Central memory CD8-positive, alpha-beta T cell (primary cell): ENCODE measurements around the gene ZNF217.
"Not testable (repeated sequence)": the region's sequence is repeated elsewhere in the genome, so short reads cannot be mapped to it uniquely, and the experiment has no call there.

ENCODE experiments used
- ATAC-seq: fragments of 150-1000 bp; cut with Tn5 transposase; replicated peaks from 2 replicates; pipeline ENCODE4 v1.10.0; 2022; ENCODE audit warnings: mild to moderate bottlenecking, moderate FRiP score, moderate number of reproducible peaks; ENCODE audit not compliant: poor library complexity, severe bottlenecking; ENCODE audit errors: extremely low read depth
- DNase-seq, 2 donors: peaks; one replicate each; pipeline ENCODE4 v3.0.0; 2021; ENCODE audit warnings: low spot score in 2 of 2
- H3K27ac Mint-ChIP-seq: one replicate; pipeline ENCODE4 v1.8.0; 2022; ENCODE audit warnings: low read depth, mild to moderate bottlenecking, moderate library complexity, mixed read lengths
- H3K27me3 Mint-ChIP-seq: one replicate; pipeline ENCODE4 v1.8.0; 2022; ENCODE audit warnings: mixed read lengths
- H3K36me3 Mint-ChIP-seq: one replicate; pipeline ENCODE4 v1.8.0; 2022; ENCODE audit warnings: mild to moderate bottlenecking, moderate library complexity, mixed read lengths; ENCODE audit not compliant: insufficient read depth
- H3K4me1 Mint-ChIP-seq: one replicate; pipeline ENCODE4 v1.8.0; 2022; ENCODE audit warnings: mixed read lengths
- H3K4me3 Mint-ChIP-seq: one replicate; pipeline ENCODE4 v1.8.0; 2022; ENCODE audit warnings: mild to moderate bottlenecking, moderate library complexity, mixed read lengths
- H3K9me3 Mint-ChIP-seq: one replicate; pipeline ENCODE4 v1.8.0; 2022; ENCODE audit warnings: mixed read lengths

The ZNF217 gene

GRCh38 chr20:53583660-53584549 lies 9.7 kb downstream of the ZNF217 start:
- H3K4me1 Mint-ChIP-seq = peaks cover 61% of the 10 kb centered on the region
- not testable (repeated sequence) for ATAC-seq, DNase-seq, H3K27me3 Mint-ChIP-seq, H3K9me3 Mint-ChIP-seq
- H3K4me3 Mint-ChIP-seq = peak overlapping the region; percentile 95
- H3K36me3 Mint-ChIP-seq = peaks cover 37% of the 10 kb centered on the region
- H3K27ac Mint-ChIP-seq = peak overlapping the region; percentile 92

GRCh38 chr20:53582574-53583351 lies 10.9 kb downstream of the ZNF217 start:
- DNase-seq (no peak), ATAC-seq (peak; percentile 37)
- Mint-ChIP-seq H3K27me3 (no peaks in the 10 kb centered on the region), H3K4me1 (peaks cover 63% of the 10 kb centered on the region), H3K4me3 (peak overlapping the region; percentile 95), H3K9me3 (no peaks in the 10 kb centered on the region), H3K36me3 (peaks cover 44% of the 10 kb centered on the region), H3K27ac (peak overlapping the region; percentile 92)

DNA sequence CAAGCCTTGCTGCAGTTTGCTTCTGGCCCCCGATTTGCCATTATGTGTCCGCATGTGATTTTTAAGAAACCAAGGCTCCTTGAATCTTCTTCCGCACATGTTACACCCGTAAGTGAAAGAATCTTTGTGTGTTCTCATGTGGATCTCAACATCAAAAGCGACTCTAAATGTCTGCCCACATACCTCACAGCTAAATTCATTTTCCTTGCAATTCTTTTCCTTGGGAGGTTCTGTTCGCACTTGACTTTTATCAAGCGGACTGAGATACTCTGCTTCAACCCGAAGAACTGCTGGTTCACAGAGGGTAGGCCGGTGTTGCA lies 11.4 kb downstream of the ZNF217 start:
- peaks cover 68% of the 10 kb centered on the region for H3K4me1 Mint-ChIP-seq
- H3K9me3 Mint-ChIP-seq = no peaks in the 10 kb centered on the region
- H3K4me3 Mint-ChIP-seq = peak overlapping the region; percentile 95
- peaks cover 50% of the 10 kb centered on the region for H3K36me3 Mint-ChIP-seq
- ATAC-seq (no peak), DNase-seq (no peak)
- no peaks in the 10 kb centered on the region for H3K27me3 Mint-ChIP-seq
- H3K27ac Mint-ChIP-seq = peak overlapping the region; percentile 92

DNA sequence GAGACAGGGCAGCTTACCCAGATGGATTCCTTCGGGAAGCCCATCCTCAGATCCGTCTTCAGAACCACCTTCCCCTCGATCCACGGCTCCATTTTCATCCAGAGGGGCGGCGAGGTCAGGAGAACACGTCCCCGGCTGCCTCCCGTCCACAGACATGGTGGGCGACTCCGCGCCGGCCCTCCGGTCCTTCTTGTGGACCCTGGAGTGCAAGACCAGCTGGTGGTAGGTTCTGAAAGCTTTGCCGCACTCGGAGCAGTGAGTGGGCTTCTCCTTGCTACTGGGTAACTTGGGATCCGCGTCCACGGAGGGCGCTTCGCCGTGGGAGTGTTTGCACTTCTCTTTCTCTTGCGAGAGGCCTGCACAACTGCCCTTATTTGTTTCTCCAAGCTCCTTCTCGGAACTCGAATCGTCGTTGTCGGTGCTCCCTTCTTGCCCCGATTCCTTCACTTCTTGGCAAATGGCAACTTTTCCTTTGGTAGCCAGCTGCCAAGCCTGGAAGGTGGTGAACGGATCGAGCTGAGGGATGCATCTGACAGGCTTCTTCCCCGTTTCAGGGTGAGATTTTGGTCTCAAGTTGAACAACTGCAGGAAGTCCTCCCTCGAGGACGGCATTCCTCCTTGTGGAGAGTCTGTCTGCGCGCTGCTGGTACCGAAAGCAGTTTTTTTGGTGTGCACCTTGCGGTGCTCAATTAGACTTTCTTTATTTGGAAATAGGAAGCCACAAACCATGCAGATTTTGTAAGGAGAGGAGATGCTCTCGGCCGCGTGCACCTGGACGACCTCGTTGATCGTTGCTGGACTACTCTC lies 12.0 kb downstream of the ZNF217 start:
- ATAC-seq = no peak
- Mint-ChIP-seq H3K4me1 (peaks cover 69% of the 10 kb centered on the region), H3K36me3 (peaks cover 55% of the 10 kb centered on the region)

GRCh38 chr20:53580376-53581111 lies 13.1 kb downstream of the ZNF217 start:
- ATAC-seq = no peak
- Mint-ChIP-seq H3K36me3 (peaks cover 61% of the 10 kb centered on the region), H3K4me1 (peaks cover 69% of the 10 kb centered on the region), H3K27ac (peak overlapping the region; percentile 92), H3K27me3 (no peaks in the 10 kb centered on the region), H3K4me3 (peak overlapping the region; percentile 95), H3K9me3 (no peaks in the 10 kb centered on the region)
- DNase-seq = no peak

More for the DNA sequence above, 12.0 kb downstream of the ZNF217 start:
- H3K27me3 Mint-ChIP-seq = no peaks in the 10 kb centered on the region
- H3K9me3 Mint-ChIP-seq = no peaks in the 10 kb centered on the region
- peak overlapping the region; percentile 95 for H3K4me3 Mint-ChIP-seq
- DNase-seq = no peak
- peak overlapping the region; percentile 92 for H3K27ac Mint-ChIP-seq

DNA sequence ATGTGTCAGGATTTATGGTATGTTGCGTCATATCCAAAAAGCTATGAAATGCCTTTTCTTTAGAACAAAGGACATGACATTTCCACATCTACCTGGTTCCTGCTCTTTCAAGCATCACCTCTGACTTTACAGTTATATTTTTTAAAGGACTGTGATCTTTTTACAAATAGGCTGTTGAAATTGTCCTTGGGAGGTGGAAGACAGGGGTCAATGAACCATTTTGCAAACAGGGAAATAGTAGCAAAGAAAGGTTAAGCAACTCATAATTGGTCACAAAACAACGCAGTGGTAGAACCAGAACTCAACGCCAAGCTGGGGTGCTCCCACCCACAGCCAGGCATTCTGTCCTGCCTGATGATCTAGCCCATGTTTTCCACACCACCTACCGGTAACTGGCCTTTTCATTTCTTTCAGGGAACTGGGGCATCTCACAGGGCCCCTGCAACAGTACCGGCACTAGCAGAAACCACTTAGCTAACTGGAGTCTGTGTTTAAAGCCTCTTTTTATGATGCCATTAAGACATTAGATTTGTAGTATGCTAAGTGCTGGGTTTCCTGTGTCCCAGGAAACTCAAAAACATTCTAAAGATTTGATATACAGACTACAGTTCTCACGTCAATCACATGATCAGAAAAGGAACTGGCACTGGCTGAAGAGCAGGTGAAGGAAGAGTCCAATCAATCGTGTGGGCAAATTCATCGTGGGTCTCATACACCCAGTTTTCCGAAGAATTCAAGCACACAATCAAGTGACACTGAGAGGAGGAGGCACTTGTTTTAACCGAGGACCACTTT lies 13.9 kb downstream of the ZNF217 start:
- H3K9me3 Mint-ChIP-seq = no peaks in the 10 kb centered on the region
- H3K36me3 Mint-ChIP-seq = peaks cover 69% of the 10 kb centered on the region
- peaks cover 72% of the 10 kb centered on the region for H3K4me1 Mint-ChIP-seq
- ATAC-seq = peak; percentile 40
- H3K27me3 Mint-ChIP-seq = no peaks in the 10 kb centered on the region
- no peak for DNase-seq
- peak overlapping the region; percentile 95 for H3K4me3 Mint-ChIP-seq
- peak overlapping the region; percentile 92 for H3K27ac Mint-ChIP-seq

- peak overlapping the region; percentile 95 for H3K4me3 Mint-ChIP-seq
- H3K36me3 Mint-ChIP-seq = peaks cover 75% of the 10 kb centered on the region
- ATAC-seq = no peak
- DNase-seq = no peak
- H3K9me3 Mint-ChIP-seq = no peaks in the 10 kb centered on the region
- H3K4me1 Mint-ChIP-seq = peaks cover 78% of the 10 kb centered on the region
- H3K27ac Mint-ChIP-seq = peak overlapping the region; percentile 92
- H3K27me3 Mint-ChIP-seq = no peaks in the 10 kb centered on the region
These were observed 14.4 kb downstream of the ZNF217 start for GRCh38 chr20:53579266-53579580.

DNA sequence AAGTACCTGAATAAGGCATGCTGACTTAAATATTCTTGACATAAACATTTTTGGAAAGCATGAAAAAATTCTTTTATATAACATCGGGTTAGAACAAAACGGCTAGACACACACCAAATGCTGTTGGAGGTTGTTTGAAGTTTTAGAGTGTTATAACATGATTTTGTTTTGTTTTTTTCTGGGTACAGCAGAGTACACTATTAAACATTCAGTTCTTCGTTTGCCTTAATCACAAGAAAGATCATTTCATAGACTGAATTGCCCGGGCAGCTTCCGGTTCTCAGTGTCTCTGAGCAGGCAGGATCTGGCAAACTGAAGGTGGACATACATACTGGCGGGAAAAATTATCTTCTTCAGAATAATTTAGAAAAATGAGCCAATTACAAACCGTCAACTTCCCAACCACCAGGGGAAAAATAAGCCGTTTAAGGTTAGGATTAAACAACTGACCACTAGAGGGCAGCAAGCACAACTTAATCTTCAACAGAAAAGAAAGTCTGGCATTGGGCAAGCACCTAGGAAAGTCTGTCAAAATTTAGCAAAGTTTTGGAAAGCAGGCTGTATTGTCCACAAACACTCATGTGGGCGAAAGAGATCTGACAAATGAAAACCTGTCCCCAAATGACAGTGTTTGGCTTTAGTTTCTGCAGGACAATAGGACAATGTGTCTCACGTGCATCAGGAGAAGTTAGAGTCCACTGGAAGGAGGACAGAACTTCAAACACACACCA lies 15.0 kb downstream of the ZNF217 start:
- H3K27me3 Mint-ChIP-seq = no peaks in the 10 kb centered on the region
- H3K4me3 Mint-ChIP-seq = peak overlapping the region; percentile 95
- H3K9me3 Mint-ChIP-seq = no peaks in the 10 kb centered on the region
- ATAC-seq (peak; percentile 42), DNase-seq (peak; percentile 30 to 69)
- H3K36me3 Mint-ChIP-seq = peaks cover 80% of the 10 kb centered on the region
- peaks cover 83% of the 10 kb centered on the region for H3K4me1 Mint-ChIP-seq
- H3K27ac Mint-ChIP-seq = peak overlapping the region; percentile 92

GRCh38 chr20:53576586-53577318 lies 16.9 kb downstream of the ZNF217 start:
- Mint-ChIP-seq H3K9me3 (no peaks in the 10 kb centered on the region), H3K4me3 (peak overlapping the region; percentile 68), H3K27me3 (no peaks in the 10 kb centered on the region), H3K4me1 (peaks cover 89% of the 10 kb centered on the region), H3K36me3 (peaks cover 89% of the 10 kb centered on the region), H3K27ac (peak overlapping the region; percentile 92)
- DNase-seq = no peak
- peak; percentile 41 for ATAC-seq

GRCh38 chr20:53576195-53576580 lies 17.5 kb downstream of the ZNF217 start:
- DNase-seq (no peak), ATAC-seq (no peak)
- H3K27ac Mint-ChIP-seq = peak overlapping the region; percentile 83
- H3K4me3 Mint-ChIP-seq = peak overlapping the region; percentile 68
- H3K4me1 Mint-ChIP-seq = peaks cover 90% of the 10 kb centered on the region
- H3K9me3 Mint-ChIP-seq = no peaks in the 10 kb centered on the region
- peaks cover 89% of the 10 kb centered on the region for H3K36me3 Mint-ChIP-seq
- H3K27me3 Mint-ChIP-seq = no peaks in the 10 kb centered on the region
